Stimulated activated CD4-positive, alpha-beta T cell treated with anti-CD3 and anti-CD28 coated beads, Interleukin-4, amount 100 ng/mL, for 1 hour (primary cell): ENCODE data around the gene OTUD6A.
"Not testable (repeated sequence)": the region's sequence is repeated elsewhere in the genome, so short reads cannot be mapped to it uniquely, and the experiment has no call there.

ENCODE experiments used
- DNase-seq: peaks from one replicate; pipeline ENCODE4 v3.0.0-alpha.2; 2020

Gene OTUD6A

DNA sequence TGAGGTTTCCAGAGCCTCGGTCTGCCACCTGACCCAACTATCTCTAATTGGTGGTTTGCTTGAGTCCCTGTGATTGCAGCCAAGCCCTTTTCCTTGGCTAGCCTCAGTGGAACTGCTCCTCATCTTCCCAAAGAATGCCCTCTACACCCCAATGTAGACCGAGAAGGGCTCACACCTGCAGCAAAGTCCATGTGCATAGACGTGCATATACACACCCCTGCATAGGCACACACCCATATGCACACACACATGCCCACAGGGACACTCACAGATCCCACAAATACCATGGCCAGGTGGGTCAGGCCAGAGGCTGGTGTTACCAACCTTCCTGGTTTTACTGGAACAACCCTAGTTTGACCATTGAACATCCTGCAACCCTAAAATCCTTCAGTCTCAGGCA, 12.9 kb upstream of the OTUD6A start:
- DNase-seq: no peak

DNA sequence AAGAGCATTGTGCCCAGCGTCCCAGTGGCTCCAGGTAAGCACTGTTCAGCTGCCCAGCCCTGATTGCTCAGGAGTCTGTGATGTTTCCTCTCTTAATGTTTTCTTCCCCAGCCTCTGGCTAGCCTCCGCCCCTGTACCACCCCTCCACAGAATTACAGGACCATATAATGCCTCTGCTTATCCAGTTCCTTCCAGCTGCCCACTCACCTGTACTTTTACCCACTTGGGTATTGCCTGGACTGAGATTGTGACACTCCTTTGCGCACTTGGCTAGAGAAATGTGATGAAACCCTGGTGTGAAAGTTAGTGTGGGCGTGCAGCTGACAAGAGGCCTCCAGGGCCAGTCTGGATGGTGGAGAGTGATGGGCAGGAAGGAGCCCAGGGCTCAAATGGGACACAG, 12.3 kb upstream of the OTUD6A start, which contains the start of gene AWAT2:
Gene AWAT2 (minus strand): TSS at position 14 of the 400 bp plus-strand sequence. CDS start 6 bp downstream, at position 8.
- no peak for DNase-seq

DNA sequence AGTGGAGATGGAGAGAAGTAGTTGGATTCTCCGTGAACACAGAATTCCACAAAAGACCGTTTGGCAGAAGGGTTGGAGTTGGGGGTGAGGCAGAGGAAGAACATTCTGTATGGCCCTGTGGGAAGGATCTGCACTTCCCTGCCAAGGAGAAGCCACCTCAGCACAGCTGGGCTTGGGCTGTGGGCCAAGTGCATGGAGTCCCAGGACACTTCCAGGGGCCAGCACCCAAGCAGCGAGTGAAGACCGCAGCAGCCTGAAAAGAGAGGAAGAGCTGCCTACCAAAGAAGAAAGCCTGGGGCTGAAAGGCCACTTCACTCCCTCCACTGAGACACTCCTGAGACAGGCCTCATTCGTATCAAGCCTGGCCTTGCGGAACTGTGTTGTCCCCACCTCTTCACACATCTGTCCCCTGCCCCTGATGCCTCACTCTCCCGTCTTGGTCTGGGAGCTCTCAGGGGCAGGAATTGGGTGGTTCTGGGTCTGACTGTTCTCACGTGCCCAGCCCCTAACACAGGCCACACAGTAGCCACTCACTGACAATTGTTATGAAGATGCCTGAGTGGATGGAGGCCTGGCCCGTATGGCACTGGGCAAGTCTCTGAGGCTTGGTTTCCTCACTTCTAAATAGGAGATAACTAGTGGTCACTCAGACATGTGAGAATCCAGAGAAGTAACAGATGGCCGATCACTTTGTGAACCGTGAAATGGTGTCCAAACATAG, 9.2 kb upstream of the OTUD6A start:
- DNase-seq: no peak

DNA sequence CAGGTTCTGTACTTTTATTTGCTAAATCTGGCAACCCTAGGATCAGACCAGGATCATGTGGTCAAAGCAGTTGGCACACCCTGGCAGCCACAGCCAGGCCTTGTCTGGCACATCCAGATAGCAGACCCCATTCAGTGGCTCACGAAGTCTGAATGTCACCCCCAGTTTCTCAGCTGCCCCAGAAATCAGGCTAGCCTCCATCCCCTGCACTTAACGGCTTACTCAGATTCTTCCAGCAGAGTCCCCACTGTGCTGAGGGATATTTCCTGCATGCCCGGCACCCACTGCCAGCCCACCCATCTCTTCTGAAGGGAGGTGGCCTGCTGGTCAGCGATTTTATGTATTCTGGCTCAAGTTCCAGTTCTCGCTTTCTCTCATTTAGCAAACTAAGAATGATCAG, 7.9 kb upstream of the OTUD6A start:
- DNase-seq: no peak

DNA sequence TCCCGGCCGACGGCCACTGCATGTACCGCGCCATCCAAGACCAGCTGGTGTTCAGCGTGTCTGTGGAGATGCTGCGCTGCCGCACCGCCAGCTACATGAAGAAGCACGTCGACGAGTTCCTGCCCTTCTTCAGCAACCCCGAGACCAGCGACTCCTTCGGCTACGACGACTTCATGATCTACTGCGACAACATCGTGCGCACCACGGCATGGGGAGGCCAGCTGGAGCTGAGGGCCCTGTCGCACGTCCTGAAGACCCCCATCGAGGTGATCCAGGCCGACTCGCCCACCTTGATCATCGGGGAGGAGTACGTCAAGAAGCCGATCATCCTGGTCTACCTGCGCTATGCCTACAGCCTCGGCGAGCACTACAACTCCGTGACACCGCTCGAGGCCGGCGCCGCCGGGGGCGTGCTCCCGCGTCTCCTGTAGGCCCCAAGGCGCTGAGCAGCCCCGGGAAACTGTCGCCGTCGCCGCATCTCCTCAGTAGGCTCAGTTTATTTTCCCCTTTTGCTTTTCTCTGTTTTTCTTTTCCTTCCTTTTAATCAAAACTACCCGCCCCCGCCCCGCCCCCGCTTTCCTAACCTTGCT, 799 bp downstream of the OTUD6A start:
- no peak for DNase-seq

DNA sequence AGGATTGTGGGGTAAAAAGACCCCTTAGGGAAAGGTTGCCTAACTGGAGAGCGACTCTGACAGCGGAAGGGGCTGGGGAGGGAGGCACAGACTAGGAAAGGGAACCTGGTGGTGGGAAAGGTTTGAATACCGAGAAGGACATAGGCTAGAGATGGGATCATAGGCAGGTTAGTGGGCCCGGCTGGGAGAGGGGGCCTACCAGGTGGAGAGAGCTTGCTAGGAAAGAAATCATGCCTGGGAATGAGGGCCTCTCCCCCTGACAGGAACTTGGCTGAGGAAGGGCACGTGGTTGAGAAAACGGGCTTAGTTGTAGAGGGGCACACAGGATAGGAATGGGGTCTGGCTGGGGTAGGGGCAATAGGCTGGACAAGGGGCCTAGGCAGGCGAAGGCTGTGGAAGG, 4.4 kb downstream of the OTUD6A start:
- DNase-seq: no peak

DNA sequence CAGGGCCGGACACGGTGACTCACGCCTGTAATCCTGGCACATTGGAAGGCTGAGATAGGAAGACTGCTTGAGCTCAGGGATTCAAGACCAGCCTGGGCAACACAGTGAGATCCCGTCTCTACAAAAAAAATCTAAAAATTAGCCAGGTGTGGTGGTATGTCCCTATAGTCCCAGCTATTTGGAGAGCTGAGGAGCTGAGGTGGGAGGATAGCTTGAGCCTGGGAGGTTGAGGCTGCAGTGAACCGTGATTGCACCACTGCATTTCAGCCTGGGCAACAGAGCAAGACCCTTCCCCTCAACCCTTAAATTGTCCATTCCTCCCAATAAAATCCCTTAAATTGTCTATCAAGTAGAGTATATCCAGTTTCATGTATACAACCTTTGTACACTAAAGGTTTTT, 17.0 kb downstream of the OTUD6A start:
- no peak for DNase-seq

DNA sequence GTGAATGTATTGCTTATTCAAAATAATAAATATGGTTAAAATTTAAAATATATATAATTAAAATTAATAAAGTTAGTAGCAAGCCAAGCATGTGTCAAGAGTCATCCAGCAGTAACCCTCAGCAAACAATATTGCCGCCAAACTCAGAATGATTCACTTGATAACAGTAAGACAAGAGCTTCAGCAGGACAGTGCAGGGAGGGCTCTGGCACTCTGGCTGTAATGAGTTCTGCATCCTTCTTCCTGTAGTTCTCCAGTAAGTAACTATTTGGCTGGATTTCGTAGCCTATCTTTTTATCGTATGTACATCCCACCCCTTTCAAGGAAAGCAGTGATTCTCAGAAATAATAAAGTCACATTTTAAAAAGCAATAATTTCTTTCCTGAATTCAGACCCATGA, 17.6 kb downstream of the OTUD6A start:
- DNase-seq: no peak

DNA sequence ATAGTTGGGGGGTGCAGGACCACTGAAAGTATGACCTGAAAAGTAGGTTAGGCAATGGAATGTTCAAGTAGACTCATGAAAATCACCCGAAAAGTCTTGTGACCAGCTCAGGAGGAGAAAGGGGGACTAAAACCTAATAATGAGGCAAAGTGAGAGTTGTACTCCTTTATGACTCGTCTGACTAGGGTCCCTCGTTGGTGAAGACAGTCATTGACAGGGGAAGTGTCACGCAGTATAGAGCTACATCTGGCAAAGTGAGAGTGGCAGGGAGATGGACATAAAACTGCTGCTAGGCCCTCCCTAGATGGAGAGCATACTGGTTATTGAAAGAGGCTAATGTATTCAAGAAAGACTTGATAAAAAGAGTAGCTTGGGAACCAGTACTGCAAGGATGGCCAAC, 20.5 kb downstream of the OTUD6A start:
- no peak for DNase-seq

DNA sequence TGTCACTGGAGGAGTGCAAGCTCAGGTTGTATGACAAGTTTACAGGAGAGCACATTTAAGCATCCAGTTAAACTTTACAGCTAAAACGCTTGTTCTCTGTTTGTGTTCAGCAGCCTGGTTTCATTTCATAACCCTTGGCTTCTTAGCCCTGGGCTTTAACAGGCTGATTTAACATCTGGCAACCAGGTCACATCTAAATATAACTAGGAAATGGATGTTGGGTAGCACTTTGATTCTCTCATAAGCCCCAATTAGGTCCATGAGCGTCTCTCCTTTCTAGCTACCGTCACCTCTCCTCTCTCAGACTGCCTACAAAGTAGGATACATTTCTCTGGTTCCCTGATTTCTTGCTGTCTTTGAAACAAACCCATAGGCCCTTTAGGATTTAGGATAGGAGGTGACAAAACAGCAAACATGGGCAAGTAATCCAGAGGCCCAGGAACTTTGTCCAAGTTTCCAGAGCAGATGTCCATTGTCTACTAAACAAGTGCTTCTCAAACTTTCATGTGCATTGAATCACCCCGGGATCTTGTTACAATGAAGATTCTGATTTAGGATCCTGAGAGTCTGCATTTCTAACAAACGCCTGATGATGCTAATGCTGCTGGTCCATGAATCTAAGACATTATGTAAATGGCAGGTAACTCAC, 22.5 kb downstream of the OTUD6A start:
- no peak for DNase-seq

DNA sequence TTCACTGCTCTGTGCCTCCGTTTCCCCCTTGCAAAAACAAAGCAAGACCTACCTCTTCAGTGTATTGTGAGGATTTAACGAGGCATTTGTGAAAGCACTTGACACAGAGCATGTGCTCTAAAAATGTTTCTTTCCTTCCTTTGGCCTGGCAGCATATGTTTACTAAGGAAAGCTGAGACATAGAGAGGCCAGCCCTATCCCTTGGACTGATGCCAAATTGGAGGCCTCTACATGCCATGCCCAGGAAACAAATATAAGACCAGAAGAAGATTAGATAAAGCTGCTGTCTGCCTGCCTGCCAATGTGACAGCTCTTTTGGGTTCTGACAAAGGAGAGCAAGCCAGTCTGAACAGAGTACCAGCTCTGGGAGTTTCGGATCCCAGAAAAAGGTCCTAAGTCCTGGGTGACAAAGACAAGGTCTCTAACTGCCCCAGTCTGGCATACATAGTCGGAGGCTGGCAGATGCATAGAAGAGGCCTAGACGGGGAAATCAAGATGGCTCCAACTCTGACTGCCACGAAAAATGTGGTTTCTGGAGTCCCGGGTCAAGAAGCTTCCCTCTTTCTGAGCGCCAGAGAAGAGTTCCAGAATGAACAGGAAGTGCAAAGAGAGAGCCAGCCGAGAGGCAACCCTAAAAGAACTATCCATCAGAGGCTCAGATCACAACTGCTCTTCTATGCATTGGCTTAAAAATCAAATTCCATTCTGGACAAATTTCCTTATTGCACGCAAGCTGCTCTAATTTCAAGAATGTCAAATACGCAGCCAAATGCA, 25.8 kb downstream of the OTUD6A start:
- DNase-seq: no peak

DNA sequence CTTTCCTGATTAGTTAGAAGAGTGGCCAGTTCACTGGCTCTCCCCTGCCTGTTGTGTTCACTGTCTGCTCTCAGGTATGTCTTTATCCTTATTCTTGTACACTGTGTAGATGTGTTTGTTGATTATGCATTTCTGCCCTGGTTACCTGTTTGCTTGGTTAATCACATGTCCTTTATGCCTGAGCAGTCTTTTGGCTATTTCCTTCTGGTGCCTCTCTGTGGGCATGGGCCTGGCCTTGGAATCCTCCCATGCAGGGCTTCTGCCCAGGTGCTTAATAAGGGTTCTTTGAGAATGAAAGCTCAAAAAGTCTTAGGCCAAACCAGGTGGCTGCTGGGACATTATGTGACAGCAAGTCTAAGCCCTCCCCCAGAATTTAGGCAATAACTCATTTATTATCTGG, 26.5 kb downstream of the OTUD6A start:
- no peak for DNase-seq

DNA sequence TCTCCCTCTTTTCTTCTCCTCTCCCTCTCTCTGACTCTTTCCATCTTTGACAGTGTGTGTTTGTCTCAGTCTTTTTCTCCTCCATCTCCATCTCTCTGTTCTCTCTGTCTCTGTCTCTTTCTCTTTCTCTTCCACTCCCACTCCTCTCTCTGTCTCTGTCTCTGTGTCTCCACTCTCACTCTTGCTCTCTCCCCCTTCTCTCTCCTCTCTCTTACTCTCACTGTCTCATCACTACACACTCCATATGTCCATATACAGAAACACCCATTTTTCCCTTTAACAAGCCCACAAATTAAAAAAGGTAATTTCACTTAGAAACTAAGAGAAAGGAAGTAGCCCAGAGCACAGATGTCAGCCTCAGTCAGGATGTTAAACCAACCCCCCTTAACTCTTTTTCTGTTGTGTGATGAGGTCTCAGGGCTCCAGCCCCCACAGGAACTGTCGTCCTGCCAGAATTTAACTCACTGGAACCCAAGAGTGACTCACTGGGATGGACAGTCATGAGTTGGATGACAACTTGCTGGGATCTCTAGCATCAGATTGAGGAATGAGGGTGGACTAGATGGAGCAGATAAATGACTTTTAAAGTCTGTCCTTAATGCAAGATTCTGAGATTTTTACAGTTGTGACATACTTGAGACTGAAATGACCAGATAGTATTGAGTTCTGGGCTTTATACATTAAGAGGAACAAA, 27.5 kb downstream of the OTUD6A start:
- DNase-seq: no peak

DNA sequence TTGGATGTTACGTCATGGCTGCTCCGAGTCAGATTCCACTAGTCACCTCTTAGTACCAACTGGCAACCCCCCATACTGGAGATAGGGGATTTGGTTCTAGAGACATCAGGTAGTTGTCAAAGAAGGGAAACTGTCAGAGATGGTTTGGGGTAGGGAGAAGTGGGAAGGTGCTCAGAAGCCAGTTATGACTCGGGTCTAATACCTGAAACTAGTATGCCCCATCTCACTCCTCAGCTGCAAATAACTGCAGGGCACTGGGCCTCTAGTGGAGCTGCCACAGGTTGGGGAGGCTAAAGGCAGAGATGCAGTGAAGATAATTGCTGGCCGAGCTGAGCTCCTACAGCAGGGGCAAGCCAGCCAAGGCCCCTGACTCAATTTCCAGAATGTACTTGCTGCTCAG, 30.0 kb downstream of the OTUD6A start:
- DNase-seq: no peak

DNA sequence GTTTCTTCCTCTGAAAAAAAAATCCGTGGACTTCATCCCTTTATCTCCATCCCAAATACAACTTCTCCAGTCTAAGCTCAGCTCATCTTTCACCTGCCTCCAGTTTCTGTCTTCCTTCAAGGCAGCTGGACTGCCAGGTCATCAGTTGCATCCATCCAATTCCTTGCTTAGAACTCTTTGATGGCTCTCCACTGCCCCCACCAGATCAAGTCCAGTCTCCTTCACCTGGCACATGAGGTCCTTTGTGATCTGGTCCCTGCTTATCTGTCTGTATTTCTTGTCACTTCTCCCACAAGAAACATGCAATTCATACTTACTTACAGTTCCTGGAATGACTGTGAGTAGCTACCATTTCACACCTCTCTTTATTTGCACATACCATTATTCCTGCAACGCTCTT, 33.8 kb downstream of the OTUD6A start:
- no peak for DNase-seq

DNA sequence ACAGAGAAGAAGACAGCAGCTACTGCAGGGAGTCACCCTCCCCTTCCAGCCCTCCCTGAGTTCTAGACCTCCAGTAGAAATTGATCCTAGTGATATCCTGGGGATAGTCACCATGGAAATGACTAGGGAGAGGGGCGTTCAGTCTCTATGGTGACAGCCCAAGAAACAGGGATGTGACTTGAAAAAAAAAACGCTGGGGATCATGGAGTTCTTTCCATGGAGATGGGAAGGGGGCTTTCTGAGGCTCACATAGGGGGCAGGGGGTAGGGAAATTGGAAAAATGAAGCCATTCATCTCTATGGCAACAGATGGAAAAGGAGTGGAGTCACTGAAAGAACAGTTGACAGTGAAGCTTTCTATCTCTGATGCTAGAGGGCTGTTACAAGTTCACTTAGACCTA, 43.0 kb downstream of the OTUD6A start:
- DNase-seq: no peak

DNA sequence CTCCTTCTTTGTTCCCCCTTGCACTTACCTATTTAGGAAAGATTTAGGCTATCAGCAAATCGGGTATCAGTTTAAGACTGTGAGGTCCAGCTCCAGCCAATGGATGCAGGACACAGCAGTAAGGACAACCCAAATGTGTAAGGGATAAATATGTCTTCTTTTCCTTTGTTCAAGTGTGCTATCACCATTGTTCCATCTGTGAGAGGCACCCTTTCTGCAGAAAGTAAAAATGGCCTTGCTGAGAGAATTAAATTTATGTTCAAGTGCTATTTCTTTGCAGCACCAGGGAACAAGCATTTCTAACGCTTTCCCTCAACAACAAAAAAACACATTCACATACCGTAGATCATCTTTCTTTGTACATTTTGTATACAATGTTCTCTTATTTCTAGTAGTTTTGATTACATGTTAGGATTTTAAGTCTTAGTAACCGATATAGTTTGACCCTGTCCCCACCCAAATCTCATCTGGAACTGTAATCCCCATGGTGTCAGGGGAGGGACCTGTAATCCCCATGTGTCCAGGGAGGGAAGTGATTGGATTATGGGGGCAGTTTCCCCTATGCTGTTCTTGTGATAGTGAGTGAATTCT, 49.3 kb downstream of the OTUD6A start:
- not testable (repeated sequence) for DNase-seq
